Stimulated activated CD8-positive, alpha-beta memory T cell treated with anti-CD3 and anti-CD28 coated beads, Interleukin-12 subunit alpha, Interleukin-12 subunit beta, amount 100 ng/mL, for 1 hour (primary cell): ENCODE measurements around the gene BLACAT1.
"Not testable (repeated sequence)": the region's sequence is repeated elsewhere in the genome, so short reads cannot be mapped to it uniquely, and the experiment has no call there.

Experiments used
- DNase-seq: peaks from one replicate; pipeline ENCODE4 v3.0.0-alpha.2; 2020; ENCODE audit warnings: low read depth

The BLACAT1 gene

GRCh38 chr1:205441318-205441633 is 14.6 kb downstream of the BLACAT1 start:
- no peak for DNase-seq

- DNase-seq: peak; percentile 31
These were observed 15.1 kb downstream of the BLACAT1 start for GRCh38 chr1:205440476-205441317.

- no peak for DNase-seq
These were observed 15.7 kb downstream of the BLACAT1 start for GRCh38 chr1:205440121-205440475.

GRCh38 chr1:205438213-205439158 is 17.4 kb downstream of the BLACAT1 start:
- DNase-seq: no peak

GRCh38 chr1:205437570-205437969 is 18.3 kb downstream of the BLACAT1 start:
- DNase-seq: no peak

GRCh38 chr1:205436776-205437410 is 19.0 kb downstream of the BLACAT1 start:
- no peak for DNase-seq

GRCh38 chr1:205435578-205436573 is 20.0 kb downstream of the BLACAT1 start:
- no peak for DNase-seq

GRCh38 chr1:205434738-205435137 is 21.1 kb downstream of the BLACAT1 start:
- DNase-seq: no peak

- not testable (repeated sequence) for DNase-seq
These were observed 23.2 kb downstream of the BLACAT1 start for GRCh38 chr1:205432692-205433091.

- no peak for DNase-seq
These were observed 23.7 kb downstream of the BLACAT1 start for GRCh38 chr1:205432116-205432515.

GRCh38 chr1:205430696-205431305 is 25.0 kb downstream of the BLACAT1 start:
- DNase-seq: peak; percentile 29

- no peak for DNase-seq
These were observed 25.8 kb downstream of the BLACAT1 start for GRCh38 chr1:205429762-205430695.

- no peak for DNase-seq
These were observed 30.8 kb downstream of the BLACAT1 start for GRCh38 chr1:205424901-205425600.

- DNase-seq: no peak
These were observed 31.9 kb downstream of the BLACAT1 start for GRCh38 chr1:205423814-205424399.

GRCh38 chr1:205422993-205423642 is 32.7 kb downstream of the BLACAT1 start:
- DNase-seq: no peak

- DNase-seq: no peak
These were observed 34.0 kb downstream of the BLACAT1 start, which contains the start of gene LEMD1 for GRCh38 chr1:205421798-205422197. Gene LEMD1 (minus strand): TSS chr1:205422056. CDS start chr1:205420536, 1,520 bp downstream.

GRCh38 chr1:205420938-205421337 is 34.9 kb downstream of the BLACAT1 start:
- DNase-seq: no peak
